Limb (tissue), 2 donors: ENCODE results near the gene PSG1.
"Not testable (repeated sequence)": the region's sequence is repeated elsewhere in the genome, so short reads cannot be mapped to it uniquely, and the experiment has no call there.

Experiments used
- DNase-seq, 2 donors: peaks; one replicate each; pipeline ENCODE4 v3.0.0-alpha.2; 2016; ENCODE audit errors: extremely low spot score in 2 of 2

Gene PSG1

DNA sequence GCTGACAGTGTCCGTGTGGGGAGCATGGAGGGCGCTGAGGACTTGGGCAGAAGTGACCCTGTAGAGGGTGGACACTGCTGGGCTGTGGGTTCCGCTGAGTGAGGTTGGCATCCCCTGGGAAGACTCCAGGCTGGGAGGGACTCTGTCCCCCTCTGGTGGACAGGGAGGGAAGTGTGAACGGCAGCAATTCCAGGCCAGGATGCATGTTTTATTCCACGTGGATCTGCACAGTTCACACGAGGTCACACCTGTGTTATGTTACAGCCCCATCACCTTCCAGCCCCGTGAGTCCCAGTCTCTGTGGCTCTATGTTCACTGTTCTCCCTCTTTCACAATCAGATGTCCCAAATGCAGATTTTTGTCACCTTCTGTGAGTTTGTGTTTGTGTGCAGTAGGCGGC, 1.8 kb upstream of the PSG1 start:
- DNase-seq, result not testable (repeated sequence)

DNA sequence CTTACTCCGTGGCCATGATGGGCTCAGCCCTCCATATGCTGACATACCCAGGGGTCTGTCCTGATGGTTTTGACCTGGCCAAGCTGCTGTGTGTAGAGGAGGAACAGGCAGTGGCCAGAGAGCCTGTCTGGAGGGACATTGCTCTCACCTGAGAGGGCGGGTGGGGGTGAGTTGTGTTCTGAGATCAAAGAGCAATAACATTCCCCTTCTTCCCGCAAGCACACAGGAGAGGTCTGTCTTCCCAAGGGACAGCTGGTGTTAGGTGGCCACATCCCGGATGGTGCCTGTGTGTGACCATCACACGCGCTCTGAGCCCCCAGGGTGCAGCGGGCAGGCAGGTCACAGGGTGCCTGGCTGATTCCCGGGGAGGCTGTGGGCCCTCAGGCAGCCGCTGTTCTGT, 1.1 kb upstream of the PSG1 start:
- DNase-seq, result not testable (repeated sequence)

DNA sequence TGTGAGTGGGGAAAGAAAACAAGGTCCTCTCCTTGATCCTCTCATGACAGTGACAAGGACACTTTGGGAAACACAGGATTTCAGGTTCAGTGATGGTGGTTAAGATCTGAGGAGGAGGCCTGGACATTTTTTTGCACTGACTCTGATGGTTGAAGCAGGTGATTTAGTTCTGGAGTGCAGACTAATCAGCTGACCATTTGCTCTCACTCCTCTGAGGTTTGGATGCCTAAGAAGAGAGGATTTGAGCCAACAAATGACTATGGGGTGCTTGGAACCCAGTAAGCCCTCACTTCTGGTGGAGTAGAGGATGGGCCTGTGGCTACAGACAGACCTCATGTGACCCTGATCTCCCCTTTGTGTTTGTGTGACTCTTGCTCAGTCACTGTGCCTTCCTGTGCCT, 2.9 kb downstream of the PSG1 start:
- DNase-seq, result not testable (repeated sequence)

DNA sequence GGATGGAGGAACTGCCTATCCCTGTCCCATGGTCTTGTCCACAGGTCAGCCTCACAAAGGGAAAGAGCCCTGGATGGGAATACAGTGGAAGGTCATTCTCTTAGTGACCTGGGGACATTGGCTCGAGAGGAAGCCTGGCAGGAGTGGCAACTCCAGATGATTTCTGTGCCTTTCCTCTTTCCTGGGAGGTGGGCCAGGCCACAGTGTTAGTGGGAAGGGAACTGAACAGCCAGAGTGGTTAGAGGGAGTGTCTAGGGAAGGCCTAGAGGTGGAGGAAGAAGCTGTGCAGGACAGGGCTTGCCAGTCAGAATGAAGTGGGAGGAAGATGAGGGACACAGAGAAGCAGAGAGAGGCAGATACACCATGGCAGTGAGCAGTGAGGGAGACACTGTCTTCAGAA, 3.6 kb downstream of the PSG1 start:
- DNase-seq, result not testable (repeated sequence)

DNA sequence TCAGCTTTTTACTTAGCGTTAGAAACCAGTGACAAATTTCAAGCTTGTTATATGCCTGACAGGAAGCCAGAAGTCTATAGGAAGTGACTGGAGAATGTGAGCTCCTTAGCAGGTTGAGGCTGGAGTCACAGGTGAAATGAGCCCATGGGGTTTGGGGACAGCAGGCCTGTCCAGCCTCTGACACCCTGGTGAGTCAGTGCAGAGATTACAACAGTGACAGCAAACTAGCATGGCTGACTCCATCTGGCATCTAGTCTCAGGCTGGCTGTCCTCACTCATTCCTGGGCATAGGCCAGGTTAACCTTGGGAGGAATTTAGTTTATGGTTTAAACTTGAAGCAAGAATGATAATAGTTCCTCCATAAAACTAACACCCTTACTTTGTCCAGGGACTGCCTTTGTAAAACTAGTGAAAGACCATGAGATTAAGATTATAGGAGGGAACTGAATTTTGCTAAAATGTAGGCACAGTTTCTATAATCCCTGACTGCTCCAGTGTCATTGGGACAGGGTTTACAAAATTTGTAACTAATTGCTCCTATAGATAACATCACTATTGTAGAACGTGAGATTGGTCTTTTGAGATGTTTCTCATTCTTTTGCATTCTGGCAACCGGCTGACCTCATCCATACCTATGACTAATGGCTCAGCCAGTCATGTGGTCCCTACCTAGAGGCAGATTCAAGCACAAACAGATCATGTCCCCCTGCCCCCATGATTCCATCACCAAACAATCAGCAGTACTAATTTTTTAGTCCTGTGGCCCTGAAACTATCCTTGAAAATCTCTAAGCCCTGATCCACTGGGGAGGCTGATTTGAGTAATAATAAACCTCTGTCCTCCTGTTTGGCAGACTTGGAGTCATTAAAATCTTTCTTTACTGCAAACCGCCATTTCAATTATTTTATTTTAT, 4.4 kb downstream of the PSG1 start:
- DNase-seq, result not testable (repeated sequence)

DNA sequence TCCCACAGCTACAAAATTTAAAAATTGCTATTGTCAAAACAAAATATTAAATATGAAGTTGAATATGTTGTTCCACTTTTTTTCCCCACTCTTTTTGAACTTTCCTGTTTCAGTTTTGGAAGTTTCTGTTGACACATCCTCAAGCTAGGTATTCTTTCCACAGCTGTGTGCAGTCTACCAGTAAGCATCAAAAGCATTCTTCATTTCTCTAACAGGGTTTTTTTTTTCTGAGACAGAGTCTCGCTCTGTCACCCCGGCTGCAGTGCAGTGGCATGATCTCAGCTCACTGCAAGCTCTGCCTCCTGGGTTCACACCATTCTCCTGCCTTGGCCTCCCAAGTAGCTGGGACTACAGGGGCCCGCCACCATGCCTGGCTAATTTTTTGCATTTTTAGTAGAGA, 5.4 kb downstream of the PSG1 start:
- not testable (repeated sequence) for DNase-seq

DNA sequence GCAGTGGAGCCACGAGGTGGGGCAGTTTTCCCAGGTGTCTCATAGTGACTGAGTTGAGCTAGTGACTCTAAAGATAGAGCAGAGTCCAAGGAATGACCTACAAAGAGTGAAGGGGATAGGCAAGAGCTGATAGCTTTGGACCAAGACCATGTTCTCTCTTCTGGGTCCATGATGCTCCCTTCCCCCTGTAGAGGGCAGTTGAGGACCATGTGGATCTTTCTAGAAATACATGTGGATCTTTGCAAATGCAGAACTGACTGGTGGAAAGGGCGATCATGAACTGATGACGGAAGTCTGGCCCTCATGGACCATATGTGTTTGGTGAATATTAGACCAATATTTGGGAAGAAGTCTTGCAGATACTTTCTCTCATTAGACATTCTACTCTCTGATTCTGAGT, 6.9 kb downstream of the PSG1 start:
- DNase-seq, result no peak

DNA sequence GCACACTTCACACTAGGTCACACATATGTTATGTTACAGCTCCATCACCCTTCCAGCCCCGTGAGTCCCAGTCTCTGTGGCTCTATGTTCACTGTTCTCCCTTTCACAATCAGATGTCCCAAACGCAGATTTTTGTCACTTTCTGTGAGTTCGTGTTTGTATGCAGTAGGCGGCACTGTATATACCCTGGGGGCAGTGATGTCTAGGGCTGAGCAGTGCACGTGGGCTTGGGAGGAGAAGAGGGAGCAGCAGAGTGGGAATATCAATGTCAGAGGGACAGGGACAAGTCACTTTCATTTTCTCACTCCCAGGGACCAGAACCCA, 22.0 kb downstream of the PSG1 start:
- no peak for DNase-seq

DNA sequence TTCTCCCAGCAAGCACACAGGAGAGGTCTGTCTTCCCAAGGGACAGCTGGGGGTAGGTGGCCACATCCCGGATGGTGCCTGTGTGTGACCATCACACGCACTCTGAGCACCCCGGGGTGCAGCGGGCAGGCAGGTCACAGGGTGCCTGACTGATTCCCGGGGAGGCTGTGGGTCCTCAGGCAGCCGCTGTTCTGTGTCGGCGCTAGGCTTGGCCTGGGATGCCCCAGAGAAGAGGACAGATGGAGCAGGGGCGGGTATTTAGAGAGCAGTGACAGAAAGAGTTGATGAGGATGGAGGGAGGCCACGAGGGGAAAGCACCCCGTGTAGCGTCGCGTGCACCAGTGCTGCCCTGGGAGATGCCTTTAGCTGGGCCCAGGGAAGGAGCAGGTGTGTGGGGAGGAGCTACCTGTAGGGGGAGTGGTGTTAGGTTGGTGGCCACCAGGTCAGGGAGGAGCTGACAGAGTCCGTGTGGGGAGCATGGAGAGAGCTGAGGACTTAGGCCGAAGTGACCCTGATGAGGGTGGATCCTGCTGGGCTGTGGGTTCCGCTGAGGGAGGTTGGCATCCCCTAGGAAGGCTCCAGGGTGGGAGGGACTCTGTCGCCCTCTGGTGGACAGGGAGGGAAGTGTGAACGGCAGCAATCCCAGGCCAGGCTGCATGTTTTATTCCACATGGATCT, 22.5 kb downstream of the PSG1 start:
- not testable (repeated sequence) for DNase-seq

DNA sequence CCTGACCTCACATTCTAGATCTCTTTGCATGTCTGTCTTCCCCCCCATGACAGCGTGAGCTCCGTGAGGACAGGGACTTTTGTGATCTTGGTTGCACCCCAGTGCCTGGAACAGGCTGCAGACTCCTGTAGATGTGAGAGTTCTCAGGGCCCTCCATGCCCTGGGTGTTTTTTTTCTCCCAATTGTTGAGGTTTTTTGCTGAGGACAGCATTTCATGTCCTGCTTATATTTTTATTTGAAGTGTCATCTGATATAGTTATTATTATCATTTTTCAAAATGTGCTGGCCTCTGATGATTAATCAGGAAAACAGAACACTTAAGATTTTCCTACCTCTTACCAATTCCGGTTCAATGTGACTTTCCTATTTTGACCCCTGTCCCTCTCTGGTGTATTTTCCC, 24.8 kb downstream of the PSG1 start:
- not testable (repeated sequence) for DNase-seq

DNA sequence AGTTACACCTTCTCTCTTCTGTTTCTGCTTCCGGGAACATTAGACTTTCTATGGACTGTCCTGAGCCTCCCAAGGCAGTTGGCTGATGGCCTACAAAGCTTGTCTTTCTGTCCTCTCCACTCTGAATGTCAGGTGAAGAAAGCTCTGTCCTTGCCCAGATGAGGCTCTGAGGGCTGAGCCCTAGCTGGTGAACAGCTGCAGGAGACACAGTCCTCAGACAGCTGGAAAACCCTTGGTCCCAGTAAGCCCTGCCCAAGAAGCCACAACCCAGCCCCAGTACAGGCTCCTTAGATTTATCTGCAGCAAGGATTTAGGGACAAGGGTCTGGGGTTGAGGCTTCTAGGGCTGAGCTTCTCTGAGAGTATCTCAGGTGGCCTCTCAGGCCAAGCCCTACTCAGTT, 26.3 kb downstream of the PSG1 start:
- not testable (repeated sequence) for DNase-seq

DNA sequence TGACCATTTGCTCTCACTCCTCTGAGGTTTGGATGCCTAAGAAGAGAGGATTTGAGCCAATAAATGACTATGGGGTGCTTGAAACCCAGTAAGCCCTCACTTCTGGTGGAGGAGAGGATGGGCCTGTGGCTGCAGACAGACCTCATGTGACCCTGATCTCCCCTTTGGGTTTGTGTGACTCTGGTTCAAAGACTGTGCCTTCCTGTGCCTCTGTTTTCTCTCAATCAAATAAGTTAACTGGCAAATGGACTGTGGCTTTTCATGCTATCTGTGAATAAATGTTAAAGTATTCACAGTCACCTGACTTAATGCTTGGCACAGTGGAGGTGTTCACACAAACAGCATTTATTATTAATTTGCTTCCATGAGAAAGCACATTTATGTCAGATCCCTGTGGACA, 26.7 kb downstream of the PSG1 start:
- DNase-seq, result not testable (repeated sequence)

DNA sequence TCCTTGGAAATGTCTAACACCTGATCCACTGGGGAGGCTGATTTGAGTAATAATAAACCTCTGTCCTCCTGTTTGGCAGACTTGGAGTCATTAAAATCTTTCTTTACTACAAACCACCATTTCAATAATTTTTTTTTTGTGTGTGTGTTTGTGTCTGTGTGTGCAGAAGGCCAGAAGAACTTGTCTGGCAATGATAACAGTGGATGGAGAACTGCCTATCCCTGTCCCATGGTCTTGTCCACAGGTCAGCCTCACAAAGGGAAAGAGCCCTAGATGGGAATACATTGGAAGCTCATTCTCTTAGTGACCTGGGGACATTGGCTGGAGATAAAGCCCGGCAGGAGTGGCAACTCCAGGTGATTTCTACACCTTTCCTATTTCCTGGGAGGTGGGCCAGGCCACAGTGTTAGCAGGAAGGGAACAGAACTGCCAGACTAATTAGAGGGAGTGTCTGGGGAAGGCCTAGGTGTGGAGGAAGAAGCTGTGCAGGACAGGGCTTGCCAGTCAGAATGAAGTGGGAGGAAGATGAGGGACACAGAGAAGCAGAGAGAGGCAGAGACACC, 27.7 kb downstream of the PSG1 start:
- DNase-seq, result not testable (repeated sequence)

DNA sequence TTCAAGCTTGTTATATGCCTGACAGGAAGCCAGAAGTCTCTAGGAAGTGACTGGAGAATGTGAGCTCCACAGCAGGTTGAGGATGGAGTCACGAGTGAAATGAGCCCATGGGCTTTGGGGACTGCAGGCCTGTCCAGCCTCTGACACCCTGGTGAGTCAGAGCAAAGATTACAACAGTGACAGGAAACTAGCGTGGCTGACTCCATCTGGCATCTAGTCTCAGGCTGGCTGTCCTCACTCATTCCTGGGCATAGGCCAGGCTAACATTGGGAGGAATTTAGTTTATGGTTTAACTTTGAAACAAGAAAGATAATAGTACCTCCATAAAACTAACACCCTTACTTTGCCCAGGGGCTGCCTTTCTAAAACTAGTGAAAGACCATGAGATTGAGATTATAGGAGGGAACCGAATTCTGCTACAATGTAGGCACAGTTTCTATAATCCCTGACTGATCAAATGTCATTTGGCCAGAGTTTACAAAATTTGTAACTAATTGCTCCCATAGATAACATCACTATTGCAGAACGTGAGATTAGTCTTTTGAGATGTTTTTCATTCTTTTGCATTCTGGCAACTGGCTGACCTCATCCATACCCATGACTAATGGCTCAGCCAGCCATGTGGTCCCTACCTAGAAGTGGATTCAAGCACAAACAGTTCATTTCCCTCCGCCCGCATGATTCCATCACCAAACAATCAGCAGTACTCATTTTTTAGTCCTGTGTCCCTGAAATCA, 28.4 kb downstream of the PSG1 start:
- no peak for DNase-seq

DNA sequence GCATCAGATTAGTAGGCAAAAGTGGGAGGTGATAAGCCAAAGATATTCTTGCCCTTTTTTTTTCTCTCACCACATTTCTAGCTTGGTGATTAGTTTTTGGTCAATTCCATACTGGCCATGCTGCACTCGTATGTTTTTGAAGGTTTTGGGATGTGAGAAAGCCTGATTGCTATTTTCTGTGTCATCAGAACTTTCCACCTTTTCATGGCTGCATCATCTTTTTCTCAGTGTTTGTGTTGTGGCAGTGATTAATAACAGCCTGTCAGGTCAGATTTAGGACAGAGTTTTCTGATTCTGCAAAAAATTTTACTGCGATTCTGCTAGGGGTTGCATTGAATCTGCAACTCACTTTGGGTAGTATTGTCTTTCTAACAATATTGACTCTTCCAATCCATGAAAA, 32.9 kb downstream of the PSG1 start:
- no peak for DNase-seq

DNA sequence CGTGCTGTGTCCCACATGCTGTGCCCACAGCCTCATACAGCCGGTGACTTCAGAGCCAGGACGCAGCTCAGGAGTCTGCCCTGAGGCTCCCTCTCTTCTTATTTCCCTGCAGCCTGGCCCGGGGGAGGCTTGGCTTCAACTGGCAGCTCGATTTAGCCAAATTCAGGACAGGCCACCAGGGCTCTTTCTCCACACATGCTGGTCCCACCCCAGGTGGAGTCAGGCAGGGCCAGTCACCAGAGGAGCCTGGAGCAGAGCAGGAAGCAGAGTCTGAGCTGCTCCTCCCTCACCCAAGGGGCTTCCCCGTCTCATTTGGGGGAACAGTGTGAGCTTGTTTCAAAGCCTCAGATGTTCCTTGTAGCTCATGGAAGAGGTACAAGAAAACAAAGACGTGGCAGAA, 35.9 kb downstream of the PSG1 start:
- DNase-seq, result not testable (repeated sequence)

DNA sequence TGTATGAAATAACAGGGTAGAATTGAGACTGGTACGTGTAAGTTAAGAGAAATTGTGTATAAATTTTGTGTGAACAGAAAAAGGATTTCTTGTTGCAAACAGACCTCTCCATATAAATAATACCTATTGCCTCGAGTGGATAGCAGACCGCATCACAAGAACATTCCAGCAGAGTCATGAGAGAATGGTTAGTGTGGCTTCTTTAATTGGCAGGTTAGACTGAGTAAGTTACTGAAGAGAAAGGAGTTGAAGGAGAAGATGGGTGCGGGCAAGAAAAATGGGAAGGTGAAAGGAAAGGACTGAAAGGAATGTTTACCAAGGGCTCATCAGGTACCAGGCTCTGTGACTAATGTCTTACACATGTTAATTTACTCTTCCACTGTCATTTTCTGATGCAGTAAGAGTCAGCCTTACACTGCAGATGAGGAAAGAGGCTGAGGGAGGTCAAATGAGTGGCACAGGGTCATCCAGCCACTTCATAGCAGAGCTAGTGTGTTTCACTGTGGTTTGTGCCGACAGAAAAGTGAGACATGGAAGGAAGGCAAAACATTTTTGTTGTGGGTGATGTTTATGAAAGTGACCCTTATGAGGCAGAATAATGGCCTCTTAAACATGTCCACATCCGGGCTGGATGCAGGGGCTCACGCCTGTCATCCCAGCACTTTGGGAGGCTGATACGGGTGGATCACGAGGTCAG, 46.6 kb downstream of the PSG1 start:
- DNase-seq, result not testable (repeated sequence)

DNA sequence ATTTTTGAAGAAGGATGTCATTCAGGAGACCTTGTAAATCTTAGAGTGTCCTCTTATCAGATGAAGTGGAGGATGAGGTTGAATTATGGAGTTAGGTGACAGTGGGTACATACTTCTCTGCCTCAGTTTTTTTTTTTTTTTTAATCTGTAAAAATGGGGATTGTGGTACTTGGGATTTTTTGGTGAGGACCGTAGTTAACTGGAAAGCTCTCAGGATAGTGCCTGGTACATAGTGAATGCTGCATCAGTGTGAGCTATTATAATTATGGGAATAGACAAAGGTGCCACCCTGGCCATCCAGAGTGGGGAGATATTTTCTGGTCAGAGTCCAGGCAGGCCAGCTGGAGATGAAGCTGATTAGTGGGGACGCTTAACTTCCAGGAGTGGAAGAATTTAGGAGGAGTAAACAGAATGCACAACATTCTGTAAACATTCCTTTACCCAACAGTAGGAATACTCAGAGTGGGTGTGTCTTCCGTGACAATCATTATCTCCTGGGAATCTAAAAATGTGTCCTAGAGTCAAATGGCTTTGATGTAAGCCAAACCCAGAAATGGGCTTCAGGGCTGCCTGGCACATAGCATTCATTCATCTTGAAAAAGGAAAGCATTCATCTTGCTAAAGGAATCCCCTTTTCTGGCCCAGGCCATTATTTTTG, 47.4 kb downstream of the PSG1 start:
- DNase-seq, result not testable (repeated sequence)

DNA sequence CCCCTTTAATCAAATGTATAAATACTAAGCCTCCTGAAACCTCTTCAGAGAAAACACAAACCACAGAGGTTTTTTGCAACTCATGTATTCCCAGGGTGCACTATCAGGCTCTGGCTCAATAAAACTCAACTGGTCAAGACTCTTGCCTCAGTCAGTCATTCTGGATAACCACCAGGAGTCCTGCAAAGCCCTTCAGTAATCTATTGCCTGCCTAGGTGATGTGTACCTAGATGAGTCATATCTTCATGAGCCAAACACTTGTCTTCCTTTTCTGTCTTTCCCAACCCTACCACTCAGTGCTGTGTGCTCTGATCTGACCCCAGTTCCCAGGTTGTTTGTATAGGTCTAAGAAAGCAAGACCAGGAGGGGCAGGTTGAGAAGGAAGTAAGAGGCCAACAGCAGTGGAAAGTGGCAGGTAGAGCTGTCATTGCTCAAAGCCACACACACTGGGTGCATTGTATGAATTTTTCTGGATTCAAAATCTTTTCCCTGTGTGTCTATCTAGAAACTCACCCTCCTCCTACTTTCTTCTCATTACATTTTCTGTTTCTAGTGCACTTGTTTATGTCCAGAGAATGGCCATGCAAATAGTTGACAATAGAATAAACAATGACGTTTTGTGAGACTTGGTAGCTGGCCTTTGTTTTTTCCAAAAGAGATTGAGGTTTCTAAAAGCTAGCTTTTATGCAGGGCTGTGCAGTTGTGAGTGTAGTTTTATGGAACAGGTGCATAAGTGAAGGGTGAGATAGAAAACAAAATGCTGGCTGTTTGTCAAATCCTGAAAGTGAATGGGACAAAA, 48.1 kb downstream of the PSG1 start:
- no peak for DNase-seq
